Measurements from ENCODE around the gene C22orf42.
A peak's percentile ranks its signal among the peaks of the same experiment; 100 is the strongest.

- peak; percentile 31 for TF ChIP-seq CTCF (IDR thresholded peaks at IDR 0.05)
- no peak for TF ChIP-seq NFE2L2 (conservative IDR thresholded peaks at IDR 0.05; ENCODE audit: low read length)
- TF ChIP-seq E2F6 (IDR thresholded peaks at IDR 0.05; ENCODE audit: borderline replicate concordance, low read depth) = no peak
- TF ChIP-seq POLR2AphosphoS2 (conservative IDR thresholded peaks at IDR 0.05; ENCODE audit: low read length) = no peak
- peak; percentile 39 to 41; a peak in 4 of 5 replicates for TF ChIP-seq RAD21 (conservative IDR thresholded peaks at IDR 0.05 in 1 of 2, IDR thresholded peaks at IDR 0.05 in 1 of 2)
- no peak for TF ChIP-seq FOSL2 (IDR thresholded peaks at IDR 0.05)
- no peak for TF ChIP-seq FOSL2 (CRISPR knock-in tag; IDR thresholded peaks at IDR 0.05)
- no peak for TF ChIP-seq FOXS1 (CRISPR knock-in tag; IDR thresholded peaks at IDR 0.05)
- no peak for TF ChIP-seq PBX3 (IDR thresholded peaks at IDR 0.05)
- no peak for TF ChIP-seq HDAC2 (IDR thresholded peaks at IDR 0.05)
- no peak for TF ChIP-seq POLR2A (IDR thresholded peaks at IDR 0.05; ENCODE audit: low read length)
- no peak for TF ChIP-seq REST (IDR thresholded peaks at IDR 0.05)
- no peak for TF ChIP-seq ZFP36 (IDR thresholded peaks at IDR 0.05; ENCODE audit: borderline replicate concordance, partially characterized antibody)
Measured at GRCh38 chr22:32202539-32203180, 43.6 kb upstream of the C22orf42 start.
